ENCODE results near the gene MYOZ2.

DNA sequence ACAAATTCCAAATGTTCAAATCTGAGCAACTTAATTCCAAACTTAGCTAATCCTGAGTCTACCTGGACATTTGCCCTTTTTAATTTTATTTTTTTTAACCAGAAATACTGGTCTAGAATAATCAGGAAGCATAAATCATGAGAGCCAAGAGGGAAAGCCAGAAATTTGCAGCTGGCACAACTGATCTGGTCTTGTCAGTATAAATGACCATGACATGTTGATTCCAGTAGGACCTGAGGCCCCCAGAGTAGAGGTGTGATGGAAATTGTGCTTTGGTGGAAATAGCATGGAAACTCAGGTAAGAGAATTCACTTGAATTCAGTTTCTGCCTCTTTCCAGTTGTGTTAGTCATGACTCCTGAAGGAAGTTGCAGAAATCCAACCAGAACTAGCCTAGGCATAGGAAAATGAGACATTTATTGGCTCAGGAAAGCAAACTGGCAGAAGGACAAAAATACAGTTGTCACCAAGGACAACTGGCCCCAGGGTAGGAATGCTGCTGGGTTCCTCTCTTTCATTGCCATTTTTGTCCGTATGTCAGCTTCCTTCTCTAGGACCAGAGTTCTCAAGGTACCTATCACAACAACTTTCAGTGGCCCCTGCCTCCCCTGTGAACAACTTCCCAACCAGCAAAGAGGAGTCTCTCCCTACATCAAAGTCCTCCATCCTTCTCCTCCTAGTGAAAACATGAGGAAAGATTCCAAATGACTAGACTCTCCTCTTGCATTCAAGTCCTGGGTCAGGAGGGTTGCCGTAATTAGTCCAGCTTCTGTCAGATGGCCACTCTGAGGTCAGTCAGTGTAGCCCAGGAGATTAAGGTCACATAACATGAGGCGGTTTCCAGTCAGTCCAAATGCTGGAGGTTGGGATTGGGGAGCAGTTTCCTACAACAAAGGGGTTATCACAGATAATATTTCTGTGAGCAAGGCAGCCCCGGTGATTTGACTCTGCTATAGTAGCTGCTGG, 29.3 kb upstream of the MYOZ2 start:
- TF ChIP-seq, protein P1, sequence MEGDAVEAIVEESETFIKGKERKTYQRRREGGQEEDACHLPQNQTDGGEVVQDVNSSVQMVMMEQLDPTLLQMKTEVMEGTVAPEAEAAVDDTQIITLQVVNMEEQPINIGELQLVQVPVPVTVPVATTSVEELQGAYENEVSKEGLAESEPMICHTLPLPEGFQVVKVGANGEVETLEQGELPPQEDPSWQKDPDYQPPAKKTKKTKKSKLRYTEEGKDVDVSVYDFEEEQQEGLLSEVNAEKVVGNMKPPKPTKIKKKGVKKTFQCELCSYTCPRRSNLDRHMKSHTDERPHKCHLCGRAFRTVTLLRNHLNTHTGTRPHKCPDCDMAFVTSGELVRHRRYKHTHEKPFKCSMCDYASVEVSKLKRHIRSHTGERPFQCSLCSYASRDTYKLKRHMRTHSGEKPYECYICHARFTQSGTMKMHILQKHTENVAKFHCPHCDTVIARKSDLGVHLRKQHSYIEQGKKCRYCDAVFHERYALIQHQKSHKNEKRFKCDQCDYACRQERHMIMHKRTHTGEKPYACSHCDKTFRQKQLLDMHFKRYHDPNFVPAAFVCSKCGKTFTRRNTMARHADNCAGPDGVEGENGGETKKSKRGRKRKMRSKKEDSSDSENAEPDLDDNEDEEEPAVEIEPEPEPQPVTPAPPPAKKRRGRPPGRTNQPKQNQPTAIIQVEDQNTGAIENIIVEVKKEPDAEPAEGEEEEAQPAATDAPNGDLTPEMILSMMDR (IDR thresholded peaks at IDR 0.05), result no peak
- no peak for TF ChIP-seq POLR2A (IDR thresholded peaks at IDR 0.05)
